ENCODE data around the gene ADA.

- TF ChIP-seq, protein P1, sequence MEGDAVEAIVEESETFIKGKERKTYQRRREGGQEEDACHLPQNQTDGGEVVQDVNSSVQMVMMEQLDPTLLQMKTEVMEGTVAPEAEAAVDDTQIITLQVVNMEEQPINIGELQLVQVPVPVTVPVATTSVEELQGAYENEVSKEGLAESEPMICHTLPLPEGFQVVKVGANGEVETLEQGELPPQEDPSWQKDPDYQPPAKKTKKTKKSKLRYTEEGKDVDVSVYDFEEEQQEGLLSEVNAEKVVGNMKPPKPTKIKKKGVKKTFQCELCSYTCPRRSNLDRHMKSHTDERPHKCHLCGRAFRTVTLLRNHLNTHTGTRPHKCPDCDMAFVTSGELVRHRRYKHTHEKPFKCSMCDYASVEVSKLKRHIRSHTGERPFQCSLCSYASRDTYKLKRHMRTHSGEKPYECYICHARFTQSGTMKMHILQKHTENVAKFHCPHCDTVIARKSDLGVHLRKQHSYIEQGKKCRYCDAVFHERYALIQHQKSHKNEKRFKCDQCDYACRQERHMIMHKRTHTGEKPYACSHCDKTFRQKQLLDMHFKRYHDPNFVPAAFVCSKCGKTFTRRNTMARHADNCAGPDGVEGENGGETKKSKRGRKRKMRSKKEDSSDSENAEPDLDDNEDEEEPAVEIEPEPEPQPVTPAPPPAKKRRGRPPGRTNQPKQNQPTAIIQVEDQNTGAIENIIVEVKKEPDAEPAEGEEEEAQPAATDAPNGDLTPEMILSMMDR (IDR thresholded peaks at IDR 0.05) = no peak
- TF ChIP-seq POLR2A (IDR thresholded peaks at IDR 0.05) = no peak
- TF ChIP-seq POLR2AphosphoS5 (IDR thresholded peaks at IDR 0.05) = no peak
Measured at GRCh38 chr20:44601236-44601671, 50.2 kb downstream of the ADA start.
